HCT116 (cell line): ENCODE data around the gene STK32B. TPM values are rescaled to one million over a fixed set of nuclear protein-coding genes. Genes with fewer than 3 reads are reported as not detected.
"Not testable (repeated sequence)": the region's sequence is repeated elsewhere in the genome, so short reads cannot be mapped to it uniquely, and the experiment has no call there.

Experiments used
- ATAC-seq: fragments of 200-7000 bp; cut with Tn5 transposase; 2 replicates; pipeline ENCODE4 v1.9.1; 2020; ENCODE audit warnings: mild to moderate bottlenecking, moderate library complexity
- BruUV-seq: library from RNA; stranded (reverse); fragments of 400-500 nt; replicated peaks from 2 replicates; lab custom pipeline; 2021; lab: Mats Ljungman, UMichigan
- CTCF ChIA-PET: fragments of 300-600 bp; sonication (Branson Sonifier 250); formaldehyde crosslinking; loops from one replicate; lab custom pipeline; 2021; ENCODE audit warnings: antibody characterized with exemption; lab: Charles Lee
- POLR2A ChIA-PET: fragments of 300-600, 350-600 bp; sonication (Branson Sonifier 250); formaldehyde crosslinking; loops from one replicate; lab custom pipeline; 2021; ENCODE audit warnings: antibody characterized with exemption; lab: Charles Lee
- RAD21 ChIA-PET, 2 experiments: fragments of 300-600 bp; sonication (Branson Sonifier 250); formaldehyde crosslinking; loops; one replicate each; lab custom pipeline; 2023; ENCODE audit warnings: low total read pairs in 2 of 2; ENCODE audit not compliant: uncharacterized antibody in 2 of 2, unreplicated experiment in 2 of 2, low non-redundant PET in 1 of 2; lab: Charles Lee
- DNase-seq: peaks from one replicate; pipeline ENCODE4 v3.0.0-alpha.2; 2010; ENCODE audit warnings: low read depth, low spot score
- H2AFZ ChIP-seq: fragments of 200-600 bp; shearing (Covaris generic), sonication (generic); 2 replicates; pipeline ENCODE4 v1.6.1; 2017; ENCODE audit warnings: low read depth, mixed run types, mixed read lengths, antibody characterized with exemption, low read length; ENCODE audit not compliant: poor library complexity, severe bottlenecking
- H3K27ac ChIP-seq: 2 replicates; pipeline ENCODE4 v1.5.1; 2012; ENCODE audit warnings: low read depth, low read length
- H3K27me3 ChIP-seq: fragments of 200-600 bp; sonication (generic); 2 replicates; pipeline ENCODE4 v1.6.1; 2016; ENCODE audit warnings: mixed run types, low read length, mixed read lengths; ENCODE audit not compliant: insufficient read depth
- H3K36me3 ChIP-seq, 2 experiments: fragments of 200-500 bp in 1 of 2; fragments of 200-600 bp in 1 of 2; sonication (Bioruptor generic) in 1 of 2; sonication (generic) in 1 of 2; 2 replicates each; pipeline versions ENCODE4 v1.5.1 to v1.6.1; 2014 to 2016; ENCODE audit warnings: low read length in 2 of 2, inconsistent platforms in 1 of 2, mixed read lengths in 1 of 2, mixed run types in 1 of 2; ENCODE audit not compliant: insufficient read depth in 2 of 2, control insufficient read depth in 1 of 2
- H3K4me1 ChIP-seq, 2 experiments: fragments of 200-600 bp in 1 of 2; sonication (generic) in 1 of 2; 2 replicates each; pipeline versions ENCODE4 v1.5.1 to v1.6.1; 2012 to 2017; ENCODE audit warnings: low read length in 2 of 2, inconsistent platforms in 1 of 2, mild to moderate bottlenecking in 1 of 2, mixed read lengths in 1 of 2, mixed run types in 1 of 2, moderate library complexity in 1 of 2; ENCODE audit not compliant: insufficient read depth in 2 of 2, control insufficient read depth in 1 of 2
- H3K4me2 ChIP-seq: fragments of 200-600 bp; sonication (generic); 2 replicates; pipeline ENCODE4 v1.6.1; 2017; ENCODE audit warnings: mixed run types, low read length, mixed read lengths
- H3K4me3 ChIP-seq, 2 experiments: fragments of 200-600 bp in 1 of 2; sonication (generic) in 1 of 2; replicated peaks in 1 of 2; 2 replicates each; pipeline ENCODE4 v1.5.1; 2011 to 2016; ENCODE audit warnings: low read length in 2 of 2, control low read depth in 1 of 2, low read depth in 1 of 2, mild to moderate bottlenecking in 1 of 2, mixed read lengths in 1 of 2, mixed run types in 1 of 2
- H3K79me2 ChIP-seq: fragments of 200-600 bp; sonication (generic); 2 replicates; pipeline ENCODE4 v1.6.1; 2017; ENCODE audit warnings: mild to moderate bottlenecking, mixed run types, low read length, moderate library complexity, mixed read lengths; ENCODE audit not compliant: insufficient read depth
- H3K9ac ChIP-seq: fragments of 200-600 bp; sonication (generic); 2 replicates; pipeline ENCODE4 v1.6.1; 2016; ENCODE audit warnings: low read length, mixed read lengths
- H3K9me2 ChIP-seq: fragments of 200-600 bp; sonication (generic), shearing (Covaris generic); 2 replicates; pipeline ENCODE4 v1.6.1; 2017; ENCODE audit warnings: mixed run types, mild to moderate bottlenecking, moderate library complexity; ENCODE audit not compliant: insufficient read depth
- H3K9me3 ChIP-seq, 2 experiments: fragments of 200-500 bp in 1 of 2; fragments of 200-600 bp in 1 of 2; sonication (Bioruptor generic) in 1 of 2; sonication (generic) in 1 of 2; 2 replicates each; pipeline ENCODE4 v1.6.1; 2014 to 2017; ENCODE audit warnings: low read length in 2 of 2, mixed read lengths in 2 of 2, inconsistent platforms in 1 of 2, low read depth in 1 of 2, mild to moderate bottlenecking in 1 of 2, mixed run types in 1 of 2, moderate library complexity in 1 of 2; ENCODE audit not compliant: control insufficient read depth in 1 of 2, insufficient read depth in 1 of 2
- H4K20me1 ChIP-seq: fragments of 200-600 bp; sonication (generic), shearing (Covaris generic); 2 replicates; pipeline ENCODE4 v1.6.1; 2017; ENCODE audit warnings: mixed run types, mild to moderate bottlenecking, moderate library complexity; ENCODE audit not compliant: insufficient read depth
- CEBPB ChIP-seq: IDR thresholded peaks from 2 replicates; pipeline ENCODE4 v1.6.1; 2012; ENCODE audit warnings: low read depth
- ELF1 ChIP-seq: IDR thresholded peaks from 2 replicates; pipeline ENCODE4 v1.6.1; 2012; ENCODE audit warnings: low read depth, borderline replicate concordance
- EZH2 ChIP-seq: fragments of 200-600 bp; sonication (generic); IDR thresholded peaks from 2 replicates; pipeline ENCODE4 v1.6.1; 2017; ENCODE audit warnings: antibody characterized with exemption, mixed run types
- EZH2phosphoT487 ChIP-seq: fragments of 200-600 bp; IDR thresholded peaks from 2 replicates; pipeline ENCODE4 v1.6.1; 2018; ENCODE audit warnings: antibody characterized with exemption, borderline replicate concordance
- MAX ChIP-seq: IDR thresholded peaks from 2 replicates; pipeline ENCODE4 v1.6.1; 2012
- POLR2A ChIP-seq: IDR thresholded peaks from 2 replicates; pipeline ENCODE4 v1.7.0; 2011; ENCODE audit warnings: borderline replicate concordance; ENCODE audit not compliant: insufficient read depth, insufficient read length; ENCODE audit errors: extremely low read depth
- RAD21 ChIP-seq: IDR thresholded peaks from 2 replicates; pipeline ENCODE4 v1.6.1; 2012; ENCODE audit warnings: low read depth, mild to moderate bottlenecking
- REST ChIP-seq: IDR thresholded peaks from 2 replicates; pipeline ENCODE4 v1.6.1; 2012; ENCODE audit warnings: low read depth
- SP1 ChIP-seq: IDR thresholded peaks from 2 replicates; pipeline ENCODE4 v1.6.1; 2012; ENCODE audit warnings: low read depth
- intact Hi-C: fragments of 100-400 bp; cut with micrococcal nuclease; formaldehyde crosslinking; loops from 2 replicates; pipeline ENCODE4 v1.10.0; 2022
- total RNA-seq: library from RNA; stranded (reverse); gene quantifications from one replicate; pipeline ENCODE4 v1.2.1, GENCODE V29; 2021; ENCODE audit not compliant: unreplicated experiment
- TF ChIP-seq, protein P1 (sequence below), 3 experiments: fragments of 200-600 bp in 1 of 3; sonication (generic) in 1 of 3; IDR thresholded peaks in 2 of 3; conservative IDR thresholded peaks in 1 of 3; 2 replicates each; pipeline ENCODE4 v1.5.1; 2012 to 2017; ENCODE audit warnings: low read depth in 2 of 3, low read length in 2 of 3, antibody characterized with exemption in 1 of 3, borderline replicate concordance in 1 of 3, control low read depth in 1 of 3, mild to moderate bottlenecking in 1 of 3, mixed read lengths in 1 of 3, mixed run types in 1 of 3, moderate library complexity in 1 of 3; ENCODE audit not compliant: insufficient read depth in 1 of 3
- TF ChIP-seq, protein P2 (sequence below): IDR thresholded peaks from 2 replicates; pipeline ENCODE4 v1.6.1; 2011; ENCODE audit warnings: mild to moderate bottlenecking, low read length, moderate library complexity; ENCODE audit not compliant: insufficient replicate concordance; ENCODE audit errors: extremely low read depth
- TF ChIP-seq, protein P3 (sequence below): IDR thresholded peaks from 2 replicates; pipeline ENCODE4 v1.6.1; 2012

The STK32B gene
- total RNA-seq, 1 experiment from 2014 or later, result not detected

DNA sequence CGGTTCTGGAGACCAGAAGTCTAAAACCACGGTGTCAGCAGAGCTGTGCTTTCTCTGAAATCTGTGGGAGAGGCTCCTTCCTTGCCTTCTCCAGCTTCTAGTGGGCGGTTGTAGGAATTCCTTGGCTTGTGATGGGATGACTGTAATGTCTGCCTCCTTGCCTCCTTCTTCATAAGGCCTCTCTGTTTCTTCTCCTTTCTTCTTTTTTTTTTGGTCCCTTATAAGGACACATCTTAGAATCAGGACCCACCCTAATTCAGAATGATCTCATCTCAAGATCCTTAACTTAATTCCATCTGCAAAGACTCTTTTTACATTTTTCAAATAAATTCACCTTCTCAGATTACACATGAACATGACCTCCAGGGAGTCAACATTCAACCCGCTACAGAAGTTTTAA is 186.9 kb downstream of the STK32B start:
- DNase-seq, result no peak
- Histone ChIP-seq H3K36me3 (no peaks in the 10 kb centered on the region), H4K20me1 (no peaks in the 10 kb centered on the region), H3K9ac (no peak overlapping the region), H3K4me2 (no peak overlapping the region), H2AFZ (no peak overlapping the region), H3K9me3 (no peaks in the 10 kb centered on the region), H3K4me1 (no peaks in the 10 kb centered on the region), H3K27ac (no peak overlapping the region), H3K79me2 (no peaks in the 10 kb centered on the region), H3K9me2 (no peaks in the 10 kb centered on the region), H3K4me3 (no peak overlapping the region), H3K27me3 (peaks cover 51% of the 10 kb centered on the region)
- no TSS peak for BruUV-seq
- TF ChIP-seq, protein P1, sequence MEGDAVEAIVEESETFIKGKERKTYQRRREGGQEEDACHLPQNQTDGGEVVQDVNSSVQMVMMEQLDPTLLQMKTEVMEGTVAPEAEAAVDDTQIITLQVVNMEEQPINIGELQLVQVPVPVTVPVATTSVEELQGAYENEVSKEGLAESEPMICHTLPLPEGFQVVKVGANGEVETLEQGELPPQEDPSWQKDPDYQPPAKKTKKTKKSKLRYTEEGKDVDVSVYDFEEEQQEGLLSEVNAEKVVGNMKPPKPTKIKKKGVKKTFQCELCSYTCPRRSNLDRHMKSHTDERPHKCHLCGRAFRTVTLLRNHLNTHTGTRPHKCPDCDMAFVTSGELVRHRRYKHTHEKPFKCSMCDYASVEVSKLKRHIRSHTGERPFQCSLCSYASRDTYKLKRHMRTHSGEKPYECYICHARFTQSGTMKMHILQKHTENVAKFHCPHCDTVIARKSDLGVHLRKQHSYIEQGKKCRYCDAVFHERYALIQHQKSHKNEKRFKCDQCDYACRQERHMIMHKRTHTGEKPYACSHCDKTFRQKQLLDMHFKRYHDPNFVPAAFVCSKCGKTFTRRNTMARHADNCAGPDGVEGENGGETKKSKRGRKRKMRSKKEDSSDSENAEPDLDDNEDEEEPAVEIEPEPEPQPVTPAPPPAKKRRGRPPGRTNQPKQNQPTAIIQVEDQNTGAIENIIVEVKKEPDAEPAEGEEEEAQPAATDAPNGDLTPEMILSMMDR (IDR thresholded peaks at IDR 0.05 in 2 of 3, conservative IDR thresholded peaks at IDR 0.05 in 1 of 3; ENCODE audit: borderline replicate concordance in 1 of 3, insufficient read depth in 1 of 3, low read depth in 2 of 3, low read length in 2 of 3), result no peak
- TF ChIP-seq REST (no peak), POLR2A (no peak), RAD21 (no peak), ELF1 (no peak), MAX (no peak), CEBPB (no peak), EZH2 (no peak), SP1 (no peak), EZH2phosphoT487 (no peak)
- TF ChIP-seq, protein P2, sequence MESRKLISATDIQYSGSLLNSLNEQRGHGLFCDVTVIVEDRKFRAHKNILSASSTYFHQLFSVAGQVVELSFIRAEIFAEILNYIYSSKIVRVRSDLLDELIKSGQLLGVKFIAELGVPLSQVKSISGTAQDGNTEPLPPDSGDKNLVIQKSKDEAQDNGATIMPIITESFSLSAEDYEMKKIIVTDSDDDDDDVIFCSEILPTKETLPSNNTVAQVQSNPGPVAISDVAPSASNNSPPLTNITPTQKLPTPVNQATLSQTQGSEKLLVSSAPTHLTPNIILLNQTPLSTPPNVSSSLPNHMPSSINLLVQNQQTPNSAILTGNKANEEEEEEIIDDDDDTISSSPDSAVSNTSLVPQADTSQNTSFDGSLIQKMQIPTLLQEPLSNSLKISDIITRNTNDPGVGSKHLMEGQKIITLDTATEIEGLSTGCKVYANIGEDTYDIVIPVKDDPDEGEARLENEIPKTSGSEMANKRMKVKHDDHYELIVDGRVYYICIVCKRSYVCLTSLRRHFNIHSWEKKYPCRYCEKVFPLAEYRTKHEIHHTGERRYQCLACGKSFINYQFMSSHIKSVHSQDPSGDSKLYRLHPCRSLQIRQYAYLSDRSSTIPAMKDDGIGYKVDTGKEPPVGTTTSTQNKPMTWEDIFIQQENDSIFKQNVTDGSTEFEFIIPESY, result no peak
- TF ChIP-seq, protein P3, sequence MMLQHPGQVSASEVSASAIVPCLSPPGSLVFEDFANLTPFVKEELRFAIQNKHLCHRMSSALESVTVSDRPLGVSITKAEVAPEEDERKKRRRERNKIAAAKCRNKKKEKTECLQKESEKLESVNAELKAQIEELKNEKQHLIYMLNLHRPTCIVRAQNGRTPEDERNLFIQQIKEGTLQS, result no peak
- ChIA-PET POLR2A (no interaction called here), RAD21 (no interaction called here), CTCF (no interaction called here)
- ATAC-seq, result no peak
- intact Hi-C loops, result no loop called here

GRCh38 chr4:5247061-5247460 is 195.8 kb downstream of the STK32B start:
- H3K27me3 ChIP-seq, H3K27ac ChIP-seq, H3K9ac ChIP-seq, H3K4me2 ChIP-seq, POLR2A ChIA-PET, H3K79me2 ChIP-seq, H4K20me1 ChIP-seq, BruUV-seq, ATAC-seq, H3K4me1 ChIP-seq, H3K36me3 ChIP-seq, DNase-seq, intact Hi-C loops, H3K4me3 ChIP-seq, H2AFZ ChIP-seq, H3K9me3 ChIP-seq, RAD21 ChIA-PET, H3K9me2 ChIP-seq, CTCF ChIA-PET: not testable (repeated sequence)
